H1 (cell line): ENCODE data around the gene PTCD3. TPM values are rescaled to one million over a fixed set of nuclear protein-coding genes. Genes with fewer than 3 reads are reported as not detected.

ENCODE experiments used
- CTCF ChIA-PET: fragments of 300-600 bp; sonication (Branson Sonifier 250); formaldehyde crosslinking; loops from one replicate; lab custom pipeline; 2021; ENCODE audit not compliant: partially characterized antibody; lab: Charles Lee
- POLR2A ChIA-PET: fragments of 300-600 bp; sonication (Branson Sonifier 250); formaldehyde crosslinking; loops from one replicate; lab custom pipeline; 2021; ENCODE audit warnings: inconsistent platforms; ENCODE audit not compliant: partially characterized antibody; lab: Charles Lee
- DNase-seq, 2 experiments: peaks; one replicate each; pipeline versions ENCODE4 v3.0.0 to v3.0.0-alpha.2; 2010 to 2022; ENCODE audit warnings: low spot score in 2 of 2, low read depth in 1 of 2, mixed read lengths in 1 of 2
- FAIRE-seq: peaks from 2 replicates; lab custom pipeline; 2011; peaks lifted over from hg19 to GRCh38; lab: Jason Lieb, UNC
- H2AFZ ChIP-seq: 2 replicates; pipeline ENCODE4 v1.8.1; 2012; ENCODE audit warnings: low read length, inconsistent platforms
- H2AK5ac ChIP-seq: 2 replicates; pipeline ENCODE4 v1.6.1; 2013; ENCODE audit warnings: low read depth, low read length
- H2BK120ac ChIP-seq: replicated peaks from 2 replicates; pipeline ENCODE3; 2013; ENCODE audit warnings: low read depth, low read length, inconsistent platforms
- H2BK12ac ChIP-seq: 2 replicates; pipeline ENCODE4 v1.6.1; 2013; ENCODE audit warnings: low read depth, low read length
- H2BK15ac ChIP-seq: 2 replicates; pipeline ENCODE4 v1.6.1; 2013; ENCODE audit warnings: low read length
- H2BK20ac ChIP-seq: 2 replicates; pipeline ENCODE4 v1.6.1; 2013; ENCODE audit warnings: low read length
- H2BK5ac ChIP-seq: 2 replicates; pipeline ENCODE4 v1.6.1; 2013; ENCODE audit warnings: low read depth, low read length
- H3K14ac ChIP-seq: 2 replicates; pipeline ENCODE4 v1.6.1; 2013; ENCODE audit warnings: inconsistent platforms; ENCODE audit not compliant: insufficient read length
- H3K18ac ChIP-seq: 2 replicates; pipeline ENCODE4 v1.6.1; 2013; ENCODE audit warnings: low read length; ENCODE audit errors: extremely low read depth
- H3K23ac ChIP-seq: 2 replicates; pipeline ENCODE4 v1.6.1; 2013; ENCODE audit warnings: inconsistent platforms; ENCODE audit not compliant: insufficient read length
- H3K23me2 ChIP-seq: 2 replicates; pipeline ENCODE4 v1.6.1; 2013; ENCODE audit warnings: low read depth, low read length
- H3K27ac ChIP-seq: 2 replicates; pipeline ENCODE4 v1.6.1; 2011; ENCODE audit warnings: low read depth, low read length, inconsistent platforms
- H3K27me3 ChIP-seq, 4 experiments: replicated peaks in 1 of 4; 1 replicate in 1 of 4; 2 replicates in 3 of 4; pipeline versions ENCODE4 v1.6.1 to v1.8.1; 2011 to 2013; ENCODE audit warnings: low read length in 3 of 4, mild to moderate bottlenecking in 3 of 4, inconsistent platforms in 2 of 4, mixed read lengths in 2 of 4, moderate library complexity in 1 of 4; ENCODE audit not compliant: control insufficient read depth in 3 of 4, insufficient read depth in 3 of 4; ENCODE audit errors: extremely low read depth in 1 of 4
- H3K36me3 ChIP-seq, 4 experiments: 2 replicates each; pipeline versions ENCODE4 v1.6.1 to v1.8.1; 2011 to 2013; ENCODE audit warnings: mild to moderate bottlenecking in 4 of 4, low read length in 3 of 4, moderate library complexity in 2 of 4, control low read depth in 1 of 4, inconsistent platforms in 1 of 4; ENCODE audit not compliant: insufficient read depth in 4 of 4, control insufficient read depth in 2 of 4
- H3K4ac ChIP-seq: replicated peaks from 2 replicates; pipeline ENCODE3; 2013; ENCODE audit warnings: low read length, low read depth, mixed read lengths, inconsistent platforms; ENCODE audit not compliant: insufficient read length
- H3K4me1 ChIP-seq, 4 experiments: replicated peaks in 1 of 4; 1 replicate in 1 of 4; 2 replicates in 3 of 4; pipeline versions ENCODE4 v1.6.1 to v1.8.1; 2011 to 2013; ENCODE audit warnings: low read length in 3 of 4, inconsistent platforms in 2 of 4, mixed read lengths in 1 of 4; ENCODE audit not compliant: insufficient read depth in 4 of 4, control insufficient read depth in 3 of 4
- H3K4me2 ChIP-seq, 2 experiments: 2 replicates each; pipeline versions ENCODE4 v1.6.1 to v1.8.1; 2011 to 2013; ENCODE audit warnings: low read depth in 2 of 2, low read length in 2 of 2, control low read depth in 1 of 2, inconsistent platforms in 1 of 2, mild to moderate bottlenecking in 1 of 2; ENCODE audit not compliant: insufficient read depth in 1 of 2
- H3K4me3 ChIP-seq, 4 experiments: fragments of 200-600, 300-600 bp in 1 of 4; sonication (generic), shearing (Covaris generic), sonication (Bioruptor Twin) in 1 of 4; 2 replicates each; pipeline versions ENCODE4 v1.5.1 to v1.8.1; 2011 to 2016; ENCODE audit warnings: low read length in 4 of 4, low read depth in 3 of 4, control low read depth in 2 of 4, inconsistent platforms in 2 of 4, mild to moderate bottlenecking in 2 of 4, mixed read lengths in 1 of 4, moderate library complexity in 1 of 4; ENCODE audit not compliant: insufficient read depth in 2 of 4; ENCODE audit errors: extremely low read depth in 1 of 4
- H3K56ac ChIP-seq: replicated peaks from 2 replicates; pipeline ENCODE3; 2013; ENCODE audit warnings: low read depth, mild to moderate bottlenecking, mixed read lengths, low read length, inconsistent platforms; ENCODE audit not compliant: insufficient read length
- H3K79me1 ChIP-seq: 2 replicates; pipeline ENCODE4 v1.6.1; 2013; ENCODE audit warnings: low read depth, low read length, control low read depth
- H3K79me2 ChIP-seq, 2 experiments: 2 replicates each; pipeline versions ENCODE4 v1.6.1 to v1.8.1; 2012 to 2013; ENCODE audit warnings: low read length in 2 of 2, mild to moderate bottlenecking in 2 of 2, inconsistent platforms in 1 of 2; ENCODE audit not compliant: insufficient read depth in 2 of 2, control insufficient read depth in 1 of 2
- H3K9ac ChIP-seq, 4 experiments: replicated peaks in 1 of 4; 1 replicate in 1 of 4; 2 replicates in 3 of 4; pipeline versions ENCODE4 v1.6.1 to v1.8.1; 2011 to 2013; ENCODE audit warnings: low read depth in 3 of 4, low read length in 3 of 4, control low read depth in 2 of 4, mild to moderate bottlenecking in 2 of 4, moderate library complexity in 2 of 4, inconsistent platforms in 1 of 4; ENCODE audit errors: extremely low read depth in 1 of 4
- H3K9me3 ChIP-seq, 2 experiments: 2 replicates each; pipeline versions ENCODE4 v1.6.1 to v1.8.1; 2012 to 2013; ENCODE audit warnings: mild to moderate bottlenecking in 2 of 2, moderate library complexity in 2 of 2, control low read depth in 1 of 2, inconsistent platforms in 1 of 2, low read depth in 1 of 2, low read length in 1 of 2, mixed read lengths in 1 of 2; ENCODE audit not compliant: insufficient read depth in 2 of 2
- H4K20me1 ChIP-seq, 2 experiments: replicated peaks in 1 of 2; 2 replicates each; pipeline versions ENCODE3 to v1.8.1; 2011 to 2013; ENCODE audit warnings: inconsistent platforms in 2 of 2, low read length in 2 of 2, mild to moderate bottlenecking in 1 of 2; ENCODE audit not compliant: insufficient read depth in 2 of 2, control insufficient read depth in 1 of 2
- H4K5ac ChIP-seq: 2 replicates; pipeline ENCODE4 v1.6.1; 2013; ENCODE audit warnings: low read length, low read depth, mixed read lengths, inconsistent platforms; ENCODE audit not compliant: insufficient read length
- H4K8ac ChIP-seq: 2 replicates; pipeline ENCODE4 v1.8.0; 2013; ENCODE audit warnings: mild to moderate bottlenecking, moderate library complexity, low read length, inconsistent platforms; ENCODE audit not compliant: insufficient read depth; ENCODE audit errors: extremely low read depth
- H4K91ac ChIP-seq: replicated peaks from 2 replicates; pipeline ENCODE3; 2013; ENCODE audit warnings: low read length, mixed read lengths, inconsistent platforms; ENCODE audit not compliant: insufficient read length
- WGBS, 2 experiments: shearing (Covaris generic) in 1 of 2; methylation state at CpG; one replicate each; pipeline versions ENCODE4 v1.1.6 to v1.1.7; 2013 to 2015; ENCODE audit warnings: low lambda C conversion rate in 2 of 2, mixed read lengths in 2 of 2, inconsistent platforms in 1 of 2, low coverage in 1 of 2, missing lambda C conversion rate in 1 of 2; ENCODE audit not compliant: insufficient replicate concordance in 2 of 2, insufficient coverage in 1 of 2, insufficient read length in 1 of 2; ENCODE audit errors: extremely low coverage in 1 of 2, missing lambda C conversion rate in 1 of 2; 5-methylcytosine and 5-hydroxymethylcytosine counted together
- polyA plus RNA-seq, 7 experiments: library from polyadenylated mRNA; depleted of rRNA in 3 of 7; stranded (reverse) in 5 of 7; unstranded in 2 of 7; fragments of >200 nt in 5 of 7; fragments of 200-250 nt in 2 of 7; gene quantifications; 1 replicate in 5 of 7; 2 replicates in 1 of 7; 4 replicates in 1 of 7; pipeline versions ENCODE4 v1.2.1 to v1.2.3, GENCODE V29; 2011 to 2013; ENCODE audit warnings: missing spikeins in 2 of 7, mixed read lengths in 2 of 7
- total RNA-seq: library from RNA; stranded (reverse); fragmentation: NEBNext Ultra II Directional; extraction: Animal tissue kit (Norgen Biotek cat#: 25700); gene quantifications from 2 replicates; pipeline ENCODE4 v1.2.1, GENCODE V29; 2021

PTCD3 gene
- total and polyA plus RNA-seq, 2 of the 8 experiments (the other 6 are each of a cell fraction or from before 2014, with no cell fraction given): 64.3 to 192 TPM

GRCh38 chr2:86174445-86174844 is 68.4 kb downstream of the PTCD3 start:
- no peaks in the 10 kb centered on the region for H3K27me3 ChIP-seq
- peaks cover 10 to 39% (median 29%) of the 10 kb centered on the region in 4 experiments; a peak in 7 of 8 replicates for H3K36me3 ChIP-seq
- no peak overlapping the region for H2BK120ac ChIP-seq
- H3K9me3 ChIP-seq: no peaks in the 10 kb centered on the region
- no peak overlapping the region for H2BK15ac ChIP-seq
- no peak overlapping the region for H2BK5ac ChIP-seq
- 92% methylated on average over 2 of the region's 2 CpGs; no CpG with 5 or more reads in 1 of the 2 experiments for WGBS, 2 experiments
- H2AFZ ChIP-seq: no peak overlapping the region
- H2BK20ac ChIP-seq: no peak overlapping the region
- no peak for FAIRE-seq
- ChIA-PET POLR2A (no interaction called here), CTCF (no interaction called here)
- H3K18ac ChIP-seq: no peak overlapping the region
- peak overlapping the region in 1 of 4 experiments; percentile 34; a peak in 1 of 7 replicates for H3K9ac ChIP-seq
- no peaks in the 10 kb centered on the region for H3K23me2 ChIP-seq
- no peak overlapping the region for H3K14ac ChIP-seq
- no peak overlapping the region for H4K8ac ChIP-seq
- no peak overlapping the region for H3K27ac ChIP-seq
- H4K20me1 ChIP-seq: peaks cover 0 to 2% of the 10 kb centered on the region in 2 experiments
- H3K4me1 ChIP-seq: no peaks in the 10 kb centered on the region
- no peak overlapping the region for H2AK5ac ChIP-seq
- H4K91ac ChIP-seq: no peak overlapping the region
- DNase-seq: no peak
- H2BK12ac ChIP-seq: no peak overlapping the region
- H3K56ac ChIP-seq: no peak overlapping the region
- H3K4me2 ChIP-seq: no peak overlapping the region
- H3K23ac ChIP-seq: no peak overlapping the region
- no peak overlapping the region for H3K4ac ChIP-seq
- H4K5ac ChIP-seq: no peak overlapping the region
- H3K79me1 ChIP-seq: no peaks in the 10 kb centered on the region
- no peak overlapping the region for H3K4me3 ChIP-seq
- H3K79me2 ChIP-seq: no peaks in the 10 kb centered on the region
